Mammary epithelial cell (primary cell): ENCODE results near the gene ALX3.

Source experiments
- CTCF ChIP-seq, 2 donors: IDR thresholded peaks in 1 of 2; conservative IDR thresholded peaks in 1 of 2; 2 replicates each; pipeline ENCODE4 v1.5.1; 2011 to 2012; ENCODE audit warnings: inconsistent platforms in 2 of 2, low read length in 2 of 2, mild to moderate bottlenecking in 2 of 2, control low read depth in 1 of 2, low read depth in 1 of 2; ENCODE audit not compliant: insufficient read depth in 1 of 2; ENCODE audit errors: extremely low read depth in 1 of 2
- EZH2 ChIP-seq: IDR thresholded peaks from 2 replicates; pipeline ENCODE4 v1.6.1; 2012; ENCODE audit warnings: low read length, inconsistent platforms, borderline replicate concordance

- TF ChIP-seq CTCF (conservative IDR thresholded peaks at IDR 0.05 in 1 of 2, IDR thresholded peaks at IDR 0.05 in 1 of 2; ENCODE audit: extremely low read depth in 1 of 2, insufficient read depth in 1 of 2, low read depth in 1 of 2, low read length in 2 of 2) (no peak), EZH2 (no peak)
These were observed 14.0 kb upstream of the ALX3 start for GRCh38 chr1:110084227-110085078.
